SJSA1 (cell line): Measurements from ENCODE around the gene TALDO1. TPM values are rescaled to one million over a fixed set of nuclear protein-coding genes. Genes with fewer than 3 reads are reported as not detected.

Experiments
- DNase-seq, 2 experiments: peaks; one replicate each; pipeline ENCODE4 v3.0.0-alpha.2; 2015 to 2020; ENCODE audit warnings: low spot score in 2 of 2, low read depth in 1 of 2
- H3K27ac ChIP-seq: fragments of 250-450 bp; sonication (Bioruptor Pico); 2 replicates; pipeline ENCODE4 v1.5.1; 2020; ENCODE audit warnings: mild to moderate bottlenecking, moderate library complexity
- H3K27me3 ChIP-seq: fragments of 250-450 bp; sonication (Bioruptor Pico); replicated peaks from 2 replicates; pipeline ENCODE4 v1.5.1; 2020; ENCODE audit warnings: mild to moderate bottlenecking, moderate library complexity
- H3K36me3 ChIP-seq: fragments of 250-450 bp; sonication (Bioruptor Pico); 2 replicates; pipeline ENCODE4 v1.5.1; 2020; ENCODE audit warnings: mild to moderate bottlenecking
- H3K4me1 ChIP-seq: fragments of 250-450 bp; sonication (Bioruptor Pico); replicated peaks from 2 replicates; pipeline ENCODE4 v1.6.1; 2021; ENCODE audit warnings: mild to moderate bottlenecking
- H3K4me3 ChIP-seq: fragments of 250-450 bp; sonication (Bioruptor Pico); 2 replicates; pipeline ENCODE4 v1.5.1; 2020; ENCODE audit warnings: mild to moderate bottlenecking
- H3K9me3 ChIP-seq: fragments of 250-450 bp; sonication (Bioruptor Pico); replicated peaks from 2 replicates; pipeline ENCODE4 v1.5.1; 2020; ENCODE audit warnings: mild to moderate bottlenecking
- total RNA-seq: library from RNA; depleted of rRNA; stranded (reverse); fragments of >200 nt; shearing (Covaris generic); gene quantifications from 2 replicates; pipeline ENCODE4 v1.2.3, GENCODE V29; 2014

TALDO1 gene
- total RNA-seq, 1 experiment from 2014 or later: 159 TPM

DNA sequence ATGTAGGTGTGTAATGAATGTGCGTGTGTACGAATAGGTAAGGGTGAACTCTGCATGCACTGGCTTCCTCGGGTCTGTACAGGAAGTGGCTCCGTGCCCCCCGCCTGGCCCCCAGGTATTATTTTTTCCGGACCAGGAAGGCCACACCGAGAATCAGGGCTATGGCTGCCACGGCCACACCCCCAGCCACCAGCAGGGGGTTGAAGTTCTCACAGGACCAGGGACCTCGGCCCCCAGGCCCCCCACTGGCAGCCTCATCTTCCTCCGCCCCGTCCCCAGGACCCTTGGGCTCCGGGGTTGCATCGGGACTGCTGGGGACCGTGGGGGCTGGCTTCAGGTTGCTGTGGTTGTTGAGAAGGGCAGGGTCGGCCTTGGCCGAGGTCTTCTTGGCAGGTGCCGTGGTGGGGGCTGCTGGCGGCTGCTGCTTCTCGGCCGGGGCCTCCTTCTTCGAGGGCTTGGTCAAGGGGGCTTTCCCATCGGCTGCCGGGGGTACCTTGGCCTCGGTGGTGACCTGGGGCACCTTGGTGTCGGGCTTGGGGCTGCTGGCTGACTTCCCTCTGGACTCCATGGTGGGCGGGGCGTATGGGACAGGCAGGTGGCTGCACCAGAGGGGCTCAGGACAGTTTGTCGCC, 40.9 kb downstream of the TALDO1 start:
- no peak for DNase-seq

GRCh38 chr11:788953-789940, 42.0 kb downstream of the TALDO1 start:
- H3K9me3 ChIP-seq: no peaks in the 10 kb centered on the region
- H3K4me3 ChIP-seq: no peak overlapping the region
- DNase-seq: no peak
- no peaks in the 10 kb centered on the region for H3K27me3 ChIP-seq
- no peak overlapping the region for H3K27ac ChIP-seq
- no peaks in the 10 kb centered on the region for H3K36me3 ChIP-seq
- no peaks in the 10 kb centered on the region for H3K4me1 ChIP-seq

More for the DNA sequence above, 40.9 kb downstream of the TALDO1 start:
- Histone ChIP-seq H3K27me3 (no peaks in the 10 kb centered on the region), H3K9me3 (no peaks in the 10 kb centered on the region), H3K4me3 (no peak overlapping the region), H3K4me1 (no peaks in the 10 kb centered on the region), H3K27ac (no peak overlapping the region), H3K36me3 (no peaks in the 10 kb centered on the region)

DNA sequence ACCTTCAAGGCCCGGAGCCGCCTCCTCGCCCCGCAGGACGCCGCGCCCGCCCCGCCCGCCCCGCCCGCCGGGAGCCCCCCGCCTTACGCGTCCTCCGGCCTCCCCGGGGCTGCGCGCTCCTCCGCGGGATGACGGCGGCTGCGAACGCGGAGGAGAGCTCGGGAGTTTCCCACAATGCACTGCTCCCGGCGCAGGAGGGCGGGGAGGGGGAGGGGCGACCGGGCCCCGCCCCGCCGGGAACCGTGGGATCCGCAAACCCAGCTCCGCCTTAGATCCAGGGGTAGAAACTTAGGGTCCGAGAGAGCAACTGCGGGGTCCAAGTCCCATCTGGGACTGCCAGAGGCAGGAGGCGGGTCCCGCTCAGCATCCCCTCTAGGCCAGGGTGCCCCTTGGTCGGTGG, 42.7 kb downstream of the TALDO1 start, which contains the start of gene CEND1:
CEND1 (minus strand) TSS at position 148 of the 400 bp plus-strand sequence. CDS start 1,514 bp downstream, outside the sequence.
- Histone ChIP-seq H3K4me3 (no peak within 1 kb of the TSS), H3K36me3 (no peaks in the 10 kb centered on the region), H3K4me1 (no peaks in the 10 kb centered on the region; the same call in 1 of the 2 replicates), H3K27me3 (no peaks in the 10 kb centered on the region), H3K9me3 (no peaks in the 10 kb centered on the region), H3K27ac (no peak within 1 kb of the TSS)
- DNase-seq: no peak

DNA sequence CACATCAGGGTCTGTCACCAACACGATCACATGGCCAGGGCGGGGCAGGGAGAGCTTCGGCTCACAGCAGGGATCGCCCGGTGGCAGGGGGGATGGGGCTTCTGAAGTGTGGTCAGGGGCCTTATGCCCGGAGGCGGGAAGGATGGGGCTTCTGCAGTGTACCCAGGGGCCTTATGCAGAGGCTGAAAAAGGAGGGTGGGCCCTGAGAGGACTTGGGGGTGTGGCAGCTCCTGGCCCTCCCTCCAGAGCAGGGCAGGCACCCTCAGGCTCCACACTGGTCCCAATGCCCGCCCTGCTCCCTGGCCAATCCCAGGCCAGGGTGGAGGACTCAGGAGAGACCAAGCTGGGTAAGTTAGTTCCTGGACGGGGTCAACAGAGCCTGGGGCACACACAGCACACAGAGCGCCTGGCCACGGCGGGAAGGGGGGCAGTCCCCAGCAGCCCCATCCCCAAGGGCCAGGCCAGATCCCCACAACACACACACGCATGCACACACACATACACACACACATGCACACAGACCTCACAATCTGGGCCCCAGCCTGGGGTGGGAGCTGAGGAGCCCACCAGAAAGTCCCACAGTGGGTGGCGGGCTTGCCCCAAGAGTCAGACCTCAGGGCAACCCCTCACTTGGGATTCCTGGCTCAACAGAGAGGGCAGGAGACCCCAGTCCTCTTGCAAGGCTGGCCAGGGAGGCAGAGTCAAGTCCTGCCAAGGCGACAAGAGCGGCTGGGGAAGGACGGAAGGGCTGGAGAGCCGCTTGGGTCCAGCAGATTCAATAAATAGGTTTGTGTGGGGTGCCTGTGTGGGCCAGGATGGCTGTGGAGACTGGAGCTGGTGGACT, 43.7 kb downstream of the TALDO1 start:
- H3K4me1 ChIP-seq: peaks cover 8% of the 10 kb centered on the region

GRCh38 chr11:791658-792534, 44.6 kb downstream of the TALDO1 start:
- no peak for DNase-seq
- peaks cover 15% of the 10 kb centered on the region for H3K4me1 ChIP-seq
- H3K36me3 ChIP-seq: no peaks in the 10 kb centered on the region
- H3K9me3 ChIP-seq: no peaks in the 10 kb centered on the region
- no peak overlapping the region for H3K4me3 ChIP-seq
- no peaks in the 10 kb centered on the region for H3K27me3 ChIP-seq
- no peak overlapping the region for H3K27ac ChIP-seq

More for the DNA sequence above, 43.7 kb downstream of the TALDO1 start:
- no peaks in the 10 kb centered on the region for H3K9me3 ChIP-seq
- H3K27ac ChIP-seq: no peak overlapping the region
- no peaks in the 10 kb centered on the region for H3K27me3 ChIP-seq
- no peaks in the 10 kb centered on the region for H3K36me3 ChIP-seq
- DNase-seq: no peak
- H3K4me3 ChIP-seq: no peak overlapping the region

GRCh38 chr11:792535-792821, 45.2 kb downstream of the TALDO1 start:
- no peaks in the 10 kb centered on the region for H3K9me3 ChIP-seq
- no peak overlapping the region for H3K27ac ChIP-seq
- H3K4me1 ChIP-seq: peaks cover 21% of the 10 kb centered on the region
- no peaks in the 10 kb centered on the region for H3K27me3 ChIP-seq
- no peaks in the 10 kb centered on the region for H3K36me3 ChIP-seq
- no peak for DNase-seq
- H3K4me3 ChIP-seq: no peak overlapping the region

- no peak overlapping the region for H3K27ac ChIP-seq
- no peaks in the 10 kb centered on the region for H3K36me3 ChIP-seq
- DNase-seq: no peak
- no peak overlapping the region for H3K4me3 ChIP-seq
- H3K4me1 ChIP-seq: peaks cover 23% of the 10 kb centered on the region
- no peaks in the 10 kb centered on the region for H3K27me3 ChIP-seq
- no peaks in the 10 kb centered on the region for H3K9me3 ChIP-seq
Observed at GRCh38 chr11:792873-793272, 45.6 kb downstream of the TALDO1 start.

DNA sequence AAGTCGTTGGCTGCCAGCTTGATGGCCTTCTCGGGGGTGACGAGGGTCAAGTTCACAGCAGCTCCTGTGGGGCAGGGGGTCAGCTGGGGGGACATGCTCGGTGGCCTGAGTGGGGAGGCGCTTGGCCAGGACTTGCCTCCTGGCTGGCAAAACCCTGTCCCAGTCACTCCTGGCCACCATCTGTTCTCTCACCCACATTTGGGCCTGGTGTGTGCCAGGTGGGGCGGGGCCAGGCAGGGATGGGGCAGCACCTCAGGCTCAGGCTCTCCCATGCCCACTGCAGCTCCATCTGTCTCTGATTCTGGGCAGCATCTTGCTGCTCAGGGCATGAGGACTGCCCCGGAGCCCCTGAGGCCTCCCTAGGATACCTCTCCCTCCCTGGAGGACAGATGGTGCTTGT, 46.3 kb downstream of the TALDO1 start:
- Histone ChIP-seq H3K4me1 (peaks cover 27% of the 10 kb centered on the region), H3K27ac (no peak overlapping the region), H3K27me3 (no peaks in the 10 kb centered on the region), H3K4me3 (no peak overlapping the region), H3K9me3 (no peaks in the 10 kb centered on the region), H3K36me3 (no peaks in the 10 kb centered on the region)
- no peak for DNase-seq

DNA sequence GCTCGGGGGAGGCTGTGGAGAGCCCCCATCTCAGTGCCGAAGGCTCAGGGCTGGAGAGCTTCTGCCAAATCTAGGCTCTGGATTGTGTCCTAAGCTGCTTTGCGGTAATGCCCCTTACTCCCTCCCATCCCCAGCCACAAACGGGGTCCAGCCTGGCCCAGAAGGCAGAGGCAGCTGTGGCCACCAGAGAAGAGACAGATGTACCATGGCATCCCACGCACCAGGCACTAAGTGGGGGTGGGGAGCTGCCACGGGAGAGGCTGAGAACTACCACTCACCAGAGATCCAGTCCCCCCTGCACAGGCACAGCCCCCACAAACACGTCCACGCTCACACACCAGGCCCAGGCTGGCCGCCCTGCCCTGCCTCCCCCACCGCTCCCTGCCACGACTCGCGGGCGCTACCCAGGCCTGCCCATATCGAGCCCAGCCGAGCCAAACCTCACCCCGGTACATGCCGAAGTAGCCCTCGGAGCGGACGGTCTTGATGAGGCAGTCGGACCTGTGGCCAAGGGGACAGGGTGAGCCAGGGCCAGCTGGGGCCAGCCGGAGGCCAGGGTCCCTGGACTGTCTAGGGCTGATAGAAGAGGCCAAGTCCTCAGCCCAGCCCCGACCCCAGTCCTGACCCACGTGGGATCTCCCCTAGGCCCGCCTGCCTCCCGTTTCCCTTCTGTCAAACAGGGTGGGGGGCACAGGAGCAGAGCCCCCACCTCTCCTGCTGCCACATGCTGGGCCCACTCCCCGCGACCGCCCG, 46.9 kb downstream of the TALDO1 start:
- H3K9me3 ChIP-seq: no peaks in the 10 kb centered on the region

DNA sequence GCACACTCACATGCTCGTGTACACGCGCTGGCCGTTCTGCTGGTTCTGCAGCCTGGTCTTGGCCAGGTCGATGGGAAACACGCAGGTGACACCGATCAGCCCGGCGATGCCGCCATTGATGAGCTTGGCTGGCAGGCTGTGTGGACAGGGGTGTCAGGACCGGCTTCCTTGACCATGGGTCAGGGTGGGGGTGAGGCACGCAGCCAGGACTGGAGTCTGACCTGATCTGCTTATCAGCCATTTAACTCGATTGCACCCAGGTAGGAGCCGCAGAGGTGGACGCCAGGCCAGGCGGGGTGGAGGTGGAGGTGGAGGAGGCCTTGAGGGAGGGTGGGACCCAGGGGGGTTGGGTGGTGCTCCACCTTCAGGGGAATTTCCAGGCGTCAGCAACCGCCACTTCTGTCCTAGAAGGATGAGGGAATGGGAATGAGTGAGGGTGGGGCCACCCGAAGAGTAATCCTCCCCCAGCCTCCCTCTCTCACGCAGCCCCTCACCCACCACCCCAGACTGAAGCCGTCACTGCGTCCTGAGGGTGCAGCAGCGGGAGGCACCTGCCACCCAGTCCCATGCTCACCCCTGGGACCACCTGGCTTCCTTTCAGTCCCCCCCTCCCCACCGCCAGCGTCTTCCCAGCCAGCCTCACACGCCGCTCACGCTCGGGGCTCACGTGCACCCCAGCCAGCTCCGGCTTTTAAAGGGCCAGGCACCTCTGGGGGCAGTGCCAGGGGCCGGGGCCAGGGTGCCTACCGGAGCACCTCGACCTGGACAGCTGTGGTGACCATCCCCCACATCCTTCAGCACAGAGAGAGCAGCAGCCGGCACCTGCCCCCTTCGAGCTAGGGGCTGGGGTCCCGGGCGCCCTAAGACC, 47.7 kb downstream of the TALDO1 start:
- Histone ChIP-seq H3K4me1 (peaks cover 27% of the 10 kb centered on the region), H3K27ac (no peak overlapping the region), H3K27me3 (no peaks in the 10 kb centered on the region), H3K9me3 (no peaks in the 10 kb centered on the region), H3K36me3 (no peaks in the 10 kb centered on the region), H3K4me3 (peak overlapping the region; percentile 43)
- no peak for DNase-seq

More for the DNA sequence above, 46.9 kb downstream of the TALDO1 start:
- Histone ChIP-seq H3K36me3 (no peaks in the 10 kb centered on the region), H3K4me1 (peaks cover 27% of the 10 kb centered on the region), H3K27ac (no peak overlapping the region), H3K27me3 (no peaks in the 10 kb centered on the region), H3K4me3 (no peak overlapping the region)
- DNase-seq: no peak

GRCh38 chr11:795634-796564, 48.6 kb downstream of the TALDO1 start:
- peak overlapping the region; percentile 38; the same call in 1 of the 2 replicates for H3K27ac ChIP-seq
- peaks cover 27% of the 10 kb centered on the region for H3K4me1 ChIP-seq
- H3K36me3 ChIP-seq: no peaks in the 10 kb centered on the region
- peak overlapping the region; percentile 57 for H3K4me3 ChIP-seq
- DNase-seq: peak; percentile 69 to 93
- H3K27me3 ChIP-seq: no peaks in the 10 kb centered on the region
- H3K9me3 ChIP-seq: no peaks in the 10 kb centered on the region
